T-helper 1 cell treated with Interleukin-12 subunit alpha and Interleukin-12 subunit beta and Interleukin-4 antibody, amounts not matched to agents 30 ng/mL and 1 ng/mL, for 36 hours (primary cell): ENCODE results near the gene TC2N. TPM values are rescaled to one million over a fixed set of nuclear protein-coding genes. Genes with fewer than 3 reads are reported as not detected.

ENCODE experiments used
- intact Hi-C: fragments of 100-400 bp; cut with micrococcal nuclease; formaldehyde crosslinking; loops from one replicate; pipeline ENCODE4 v1.15.1; 2024
- total RNA-seq: library from RNA; stranded (reverse); gene quantifications from 2 replicates; pipeline ENCODE4 v1.2.3, GENCODE V29; 2022

Gene TC2N
- total RNA-seq, 1 donor from 2014 or later, result 261 TPM

DNA sequence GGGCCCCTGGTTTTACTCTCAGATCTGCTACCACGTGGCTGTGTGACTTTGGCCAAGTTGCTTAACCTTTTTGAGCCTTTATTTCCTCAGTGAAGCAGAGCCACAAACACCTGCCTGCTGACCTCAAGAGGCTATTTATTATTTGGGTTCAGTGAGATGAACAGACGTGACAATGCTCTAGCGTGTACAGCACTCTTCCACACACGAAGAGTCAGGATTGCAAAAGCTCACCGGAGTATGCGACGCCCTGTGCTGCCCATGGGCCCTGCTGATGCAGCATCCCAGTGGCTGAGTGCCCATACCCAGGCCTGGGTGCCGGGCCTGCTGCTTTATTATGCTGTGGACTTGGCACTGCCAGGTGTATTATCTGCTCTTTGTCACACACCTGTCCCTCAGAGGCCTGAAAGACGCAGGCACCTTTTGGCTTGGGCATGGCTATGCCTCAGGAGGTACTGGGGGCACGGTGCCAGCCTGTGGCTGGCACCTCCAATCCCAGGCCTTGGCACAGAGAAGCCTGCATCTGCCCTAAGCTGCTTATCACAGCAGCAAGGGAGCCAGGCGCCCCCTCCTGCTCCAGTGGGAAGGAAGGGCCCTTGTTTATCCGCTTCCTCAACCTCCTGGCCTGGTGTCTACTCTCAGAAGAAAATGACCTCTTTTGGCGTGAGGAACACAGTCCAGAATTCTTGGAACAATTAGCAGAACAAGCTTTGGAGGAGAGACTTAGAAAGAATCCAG, 22.3 kb upstream of the TC2N start:
- intact Hi-C loops, result no loop called here

DNA sequence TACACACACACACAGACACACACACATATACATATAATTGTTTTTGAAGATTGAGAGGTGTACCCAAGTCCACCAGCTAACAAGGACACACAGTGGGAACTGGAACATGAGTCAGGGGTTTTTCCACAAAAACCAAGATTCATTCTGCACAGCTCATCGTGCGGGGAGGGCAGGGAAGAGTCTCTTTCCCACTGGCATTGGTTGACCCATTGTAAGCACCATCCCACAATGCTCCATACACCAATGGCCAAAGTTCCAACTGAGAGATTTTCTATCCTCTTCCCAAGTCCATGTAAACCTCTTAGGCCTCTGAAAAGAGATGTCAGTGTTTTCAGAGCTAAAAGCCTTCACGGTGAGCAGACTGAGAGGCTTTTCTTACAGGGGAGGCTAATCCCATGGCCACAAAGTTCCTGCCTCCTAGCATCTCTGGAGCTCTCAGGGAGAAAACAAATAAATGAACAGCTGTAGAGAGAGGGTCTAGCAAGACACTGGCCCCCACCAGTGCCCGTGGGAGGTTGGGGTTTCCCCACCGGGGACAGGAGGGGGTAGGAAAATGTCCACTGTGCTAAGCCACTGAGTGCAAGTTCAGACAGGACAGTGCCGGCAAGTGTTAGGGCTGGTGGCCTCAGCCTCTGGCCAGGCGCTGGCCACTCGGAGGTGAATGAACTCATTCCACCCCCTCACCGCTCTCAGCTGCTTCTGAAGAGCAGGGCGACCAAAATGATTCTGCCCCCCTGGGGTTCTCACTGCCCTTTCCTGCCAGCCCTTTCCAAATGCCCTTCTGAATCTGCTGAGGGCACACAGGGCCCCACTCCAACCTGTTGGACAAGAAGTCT, 21.5 kb upstream of the TC2N start:
- intact Hi-C loops, result no loop called here

- intact Hi-C loops, result no loop called here
Measured at GRCh38 chr14:91886961-91887360, 19.6 kb upstream of the TC2N start.

- intact Hi-C loops, result no loop called here
Measured at GRCh38 chr14:91885839-91886238, 18.5 kb upstream of the TC2N start.

GRCh38 chr14:91885113-91885712, 17.9 kb upstream of the TC2N start:
- intact Hi-C loops, result no loop called here

DNA sequence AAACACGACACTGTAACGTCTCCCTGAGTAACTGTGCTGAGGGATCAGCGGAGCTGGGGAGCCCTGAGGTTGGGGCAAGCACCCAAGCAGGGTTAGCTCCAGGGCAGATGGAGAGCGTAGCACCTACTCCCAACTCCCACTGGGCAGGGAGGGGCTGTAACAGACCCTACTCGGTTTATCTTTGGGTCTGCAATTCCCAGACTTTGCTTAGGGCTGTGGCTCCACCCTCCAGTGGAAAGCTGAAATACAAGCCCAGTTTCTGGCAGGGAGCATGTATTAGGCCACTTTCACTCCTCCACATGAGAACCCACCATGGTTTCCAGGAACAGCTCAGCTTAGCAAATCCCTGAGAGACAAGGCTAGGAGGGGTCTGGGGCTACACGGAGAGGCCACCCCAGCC, 17.3 kb upstream of the TC2N start:
- intact Hi-C loops, result no loop called here

GRCh38 chr14:91883753-91884152, 16.4 kb upstream of the TC2N start:
- intact Hi-C loops, result no loop called here

- intact Hi-C loops, result no loop called here
Measured at GRCh38 chr14:91882776-91883175, 15.4 kb upstream of the TC2N start.

DNA sequence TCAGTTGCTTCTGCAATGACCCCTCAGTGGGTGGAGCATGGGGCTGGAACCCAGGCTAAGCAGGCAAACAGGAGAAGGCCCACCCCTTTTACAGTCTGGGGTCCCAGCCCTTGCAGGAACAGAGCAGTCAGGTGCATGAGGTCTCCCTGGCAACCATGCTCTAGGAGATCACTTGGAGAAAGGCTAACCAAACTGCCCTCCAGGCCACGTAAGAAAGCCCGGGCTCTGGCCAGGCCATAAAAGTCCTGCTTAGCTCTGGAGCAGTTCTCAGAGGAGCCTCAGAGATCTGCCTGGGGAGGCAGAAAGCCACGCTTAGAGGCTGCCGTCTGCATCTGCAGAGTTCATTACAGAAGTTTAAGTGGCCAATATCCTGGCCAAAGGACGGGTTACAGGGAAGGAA, 15.0 kb upstream of the TC2N start:
- intact Hi-C loops, result no loop called here

- intact Hi-C loops, result loop anchor here (10.0 kb wide), 1 partner anchor 896 kb away; no protein-coding TSS in a partner anchor
Measured at GRCh38 chr14:91879196-91879595, 11.9 kb upstream of the TC2N start.

DNA sequence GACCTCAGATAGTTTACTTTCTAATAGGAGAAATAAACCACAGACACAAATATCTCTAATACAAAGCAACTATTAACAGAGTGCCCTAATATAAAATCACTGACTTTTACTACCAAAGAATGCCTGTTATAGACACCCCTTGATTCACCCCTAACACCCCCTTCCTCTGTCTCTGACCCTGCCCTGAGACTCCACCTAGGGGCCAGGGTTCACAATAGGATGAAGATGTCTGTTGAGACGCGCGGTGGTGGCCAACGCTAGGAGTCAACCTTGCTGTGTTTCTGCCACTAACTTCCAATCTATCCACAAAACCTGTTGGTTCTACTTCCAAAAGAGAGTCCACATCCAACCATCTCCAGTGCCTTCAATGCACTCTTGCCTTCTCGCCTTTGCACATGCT, 10.9 kb upstream of the TC2N start:
- intact Hi-C loops, result loop anchor here (10.0 kb wide), 1 partner anchor 897 kb away; no protein-coding TSS in a partner anchor

DNA sequence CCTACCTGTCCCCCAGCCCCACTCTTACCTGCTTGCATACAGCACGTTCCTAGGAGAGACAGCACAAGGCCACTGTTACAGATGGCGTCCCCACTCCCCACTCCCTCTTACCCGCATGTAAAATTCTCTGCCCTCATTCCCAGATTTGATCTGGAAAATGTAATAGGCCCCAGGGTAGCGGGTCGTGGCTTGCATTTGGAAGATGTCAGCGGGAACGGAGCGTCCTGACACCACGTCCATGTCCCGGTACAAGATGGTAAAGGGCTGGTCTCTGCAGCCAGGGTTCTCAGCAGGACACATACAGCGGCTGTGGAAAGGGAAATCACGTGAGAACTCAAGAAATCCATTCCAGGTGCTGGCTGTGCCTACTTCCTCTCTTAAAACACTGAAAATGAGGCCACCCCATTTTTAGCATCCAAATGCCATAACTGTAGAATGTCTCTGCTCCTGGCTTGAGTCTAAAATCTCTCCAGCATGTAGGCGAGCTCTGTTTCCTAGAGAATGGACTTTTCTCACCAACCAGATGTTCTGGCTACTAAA, 10.1 kb upstream of the TC2N start:
- intact Hi-C loops, result loop anchor here (10.0 kb wide), 1 partner anchor 897 kb away; no protein-coding TSS in a partner anchor

DNA sequence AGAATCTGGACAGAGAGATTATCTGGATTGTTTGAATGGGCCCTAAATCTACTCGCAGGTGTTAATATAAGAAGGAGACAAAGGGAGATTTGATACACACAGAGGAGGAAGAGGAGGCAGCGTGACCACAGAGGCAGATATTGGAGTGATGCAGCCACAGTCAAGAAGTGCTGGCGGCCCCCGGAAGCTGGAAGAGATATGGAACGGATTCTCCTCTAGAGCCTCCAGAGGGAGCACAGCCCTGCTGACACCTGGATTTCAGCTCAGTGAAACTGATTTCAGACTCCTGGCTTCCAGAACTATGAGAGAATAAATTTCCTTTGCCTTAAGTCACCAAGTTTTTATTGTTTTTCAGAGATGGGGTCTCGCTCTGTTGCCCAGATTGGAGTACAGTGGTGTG, 9.2 kb upstream of the TC2N start:
- intact Hi-C loops, result loop anchor here (10.0 kb wide), 1 partner anchor 898 kb away; no protein-coding TSS in a partner anchor

DNA sequence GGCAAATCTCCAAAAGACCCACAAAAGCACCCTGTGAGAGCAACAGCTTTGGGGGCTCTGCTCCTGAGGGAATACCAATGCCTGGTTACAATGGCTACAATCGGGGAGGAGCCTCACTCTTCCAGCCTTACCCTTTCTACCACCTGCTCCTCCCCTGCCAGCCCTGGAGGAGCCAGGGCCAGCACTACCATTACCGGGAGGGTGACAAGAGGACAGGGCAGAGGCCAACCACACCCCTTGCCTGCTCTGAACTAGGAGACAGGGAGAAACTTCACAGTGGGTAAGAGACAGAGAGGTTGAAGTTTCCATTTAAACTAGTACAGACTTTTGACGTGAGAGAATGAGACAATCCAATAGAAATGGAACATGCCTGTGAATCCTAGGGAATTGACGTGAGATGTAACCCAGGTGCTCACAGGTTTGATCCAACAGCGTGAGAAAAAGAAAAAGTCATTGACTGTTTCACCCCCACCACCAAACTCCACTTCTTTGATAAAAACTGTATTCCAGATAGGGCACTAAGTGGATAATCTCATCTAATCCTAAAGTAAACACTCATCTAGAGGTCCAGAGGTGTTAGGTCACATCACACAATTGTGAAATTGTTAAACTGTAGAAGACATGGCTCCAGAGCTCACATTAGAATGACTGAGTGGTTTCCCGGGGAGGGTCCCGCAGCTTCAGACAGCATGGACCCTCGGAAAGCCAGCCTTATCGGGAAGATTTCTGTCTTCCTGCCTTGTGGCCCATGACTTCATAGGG, 8.4 kb upstream of the TC2N start:
- intact Hi-C loops, result loop anchor here (10.0 kb wide), 1 partner anchor 899 kb away; no protein-coding TSS in a partner anchor

- intact Hi-C loops, result loop anchor here (1.0 to 10.0 kb wide), 8 partner anchors 8 to 901 kb away; partner anchors contain the start of genes CCDC88C and TRIP11
Measured at GRCh38 chr14:91873471-91874415, 6.4 kb upstream of the TC2N start.

DNA sequence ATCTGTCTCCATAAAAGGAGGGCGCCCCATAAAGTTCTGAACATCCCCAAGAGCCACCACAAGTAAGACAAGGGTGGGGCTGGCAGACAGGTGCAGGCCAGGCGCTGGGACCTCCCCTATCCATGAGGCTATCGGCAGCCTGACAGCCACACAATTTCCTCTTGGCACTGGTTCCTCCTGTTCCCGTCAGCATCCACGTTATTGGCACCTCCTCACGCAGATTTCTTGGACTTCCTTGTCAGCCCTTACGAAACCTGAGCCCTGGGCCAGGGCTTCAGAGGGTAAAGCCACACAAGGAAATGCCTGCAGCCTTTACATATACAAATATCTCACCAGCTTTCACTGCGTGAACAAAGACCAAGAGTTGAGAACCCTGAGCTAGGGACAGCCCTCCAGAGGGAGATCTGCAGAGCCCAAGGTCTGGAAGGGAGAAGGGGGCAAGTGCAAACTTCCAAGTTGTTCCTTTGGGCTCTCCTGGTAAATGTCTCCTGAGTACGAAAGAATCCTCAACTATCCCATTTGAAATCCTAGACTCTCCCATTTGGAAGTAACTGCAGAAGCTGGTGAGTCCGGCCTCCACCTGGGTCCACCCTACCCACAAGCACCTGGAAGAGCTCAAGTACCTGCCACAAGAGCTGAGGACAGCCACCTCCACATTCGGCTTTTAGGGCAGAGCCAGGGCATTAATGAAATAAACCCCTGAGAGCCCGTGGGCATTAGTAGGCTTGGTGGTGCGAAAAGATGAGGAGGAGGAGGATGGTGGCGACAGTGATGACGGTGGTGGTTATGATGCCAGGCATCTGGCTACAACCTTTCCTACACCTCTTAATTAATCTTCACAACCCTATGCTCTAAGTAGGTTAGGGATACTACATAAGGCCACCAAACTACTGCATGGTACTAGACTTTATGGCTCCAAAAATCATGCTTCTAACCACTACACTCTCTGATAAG, 5.5 kb upstream of the TC2N start:
- intact Hi-C loops, result loop anchor here (1.0 to 10.0 kb wide), 8 partner anchors 7 to 902 kb away; partner anchors contain the start of genes CCDC88C and TRIP11

- intact Hi-C loops, result loop anchor here (2.0 to 10.0 kb wide), 4 partner anchors 169 to 903 kb away; partner anchors contain the start of genes CCDC88C and TRIP11
Measured at GRCh38 chr14:91872011-91872501, 4.7 kb upstream of the TC2N start.

DNA sequence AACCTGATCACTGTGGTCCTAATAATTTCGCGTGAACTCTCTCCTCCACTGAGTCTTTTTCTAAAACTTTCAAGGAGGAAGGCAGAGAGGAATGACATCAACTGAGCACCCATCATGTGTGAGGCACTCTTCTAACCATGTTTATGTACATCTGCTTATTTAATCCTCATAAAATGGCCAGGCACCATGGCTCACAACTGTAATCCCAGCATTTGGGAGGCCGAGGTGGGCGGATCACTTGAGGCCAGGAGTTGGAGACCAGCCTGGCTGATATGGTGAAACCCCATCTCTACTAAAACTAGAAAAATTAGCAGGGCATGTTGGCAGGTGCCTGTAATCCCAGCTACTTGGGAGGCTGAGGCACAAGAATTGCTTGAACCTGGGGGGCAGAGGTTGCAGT, 4.1 kb upstream of the TC2N start:
- intact Hi-C loops, result loop anchor here (5.0 to 10.0 kb wide), 3 partner anchors 454 to 903 kb away; partner anchors contain the start of gene CCDC88C
